Ramos (cell line): Measurements from ENCODE around the gene ETFBKMT.
"Not testable (repeated sequence)": the region's sequence is repeated elsewhere in the genome, so short reads cannot be mapped to it uniquely, and the experiment has no call there.

ENCODE experiments used
- in situ Hi-C: fragments of 300-500 bp; cut with MboI; formaldehyde crosslinking; loops from one replicate; pipeline ENCODE4 v1.14.3; 2022; ENCODE audit warnings: low sequenced_read_pairs; ENCODE audit not compliant: unreplicated experiment

ETFBKMT gene

DNA sequence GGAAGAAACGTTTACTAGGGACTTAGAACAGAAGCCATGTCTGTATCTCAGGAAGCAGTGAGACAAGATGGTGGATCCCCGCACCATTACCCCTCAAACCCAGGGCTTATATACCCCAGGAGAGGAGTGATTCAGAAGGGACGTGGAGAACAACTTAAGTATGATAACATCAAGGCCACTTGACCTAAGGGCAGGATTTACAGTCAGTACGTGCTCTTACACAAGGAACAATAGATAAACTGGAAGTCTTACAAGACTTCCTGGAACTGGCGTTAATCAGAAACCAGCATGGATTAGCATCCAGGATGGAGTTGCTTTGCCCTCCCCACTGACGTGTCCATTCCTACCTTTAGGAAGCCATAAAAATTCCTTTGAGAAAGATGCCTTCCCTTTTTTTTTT lies 8.6 kb upstream of the ETFBKMT start:
- in situ Hi-C loops: loop anchor here (10.0 to 25.0 kb wide), 2 partner anchors 664 to 1011 kb away; no protein-coding TSS in a partner anchor

DNA sequence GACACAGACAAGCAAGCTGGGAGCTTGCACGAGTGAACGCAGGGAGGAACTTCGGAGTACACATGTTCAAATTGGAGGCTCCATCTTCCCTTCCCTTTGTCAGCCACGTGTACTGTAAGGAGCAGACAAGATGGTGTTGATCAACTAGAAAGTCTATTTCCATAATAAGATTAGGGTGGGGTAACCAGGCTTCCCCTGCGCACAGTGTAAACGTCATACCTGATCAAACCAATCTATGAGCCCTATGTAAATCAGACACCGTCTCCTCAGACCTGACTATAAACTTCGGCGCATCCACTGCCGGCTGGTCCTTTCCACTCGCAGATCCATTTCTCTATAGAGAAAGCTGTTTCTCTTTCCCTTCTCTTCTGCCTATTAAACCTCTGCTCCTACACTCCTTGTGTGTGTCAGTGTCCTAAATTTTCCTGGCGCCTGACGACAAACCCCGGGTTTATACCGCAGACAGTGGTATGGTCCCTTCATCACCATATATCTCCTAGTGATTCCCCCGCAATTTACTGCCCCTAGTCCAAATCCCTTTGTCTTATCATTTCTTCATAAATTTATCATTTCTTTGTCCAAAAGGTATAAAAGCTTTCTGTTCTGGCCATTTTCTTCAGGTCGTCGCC lies 7.5 kb upstream of the ETFBKMT start:
- in situ Hi-C loops: loop anchor here (10.0 to 25.0 kb wide), 2 partner anchors 663 to 1010 kb away; no protein-coding TSS in a partner anchor

DNA sequence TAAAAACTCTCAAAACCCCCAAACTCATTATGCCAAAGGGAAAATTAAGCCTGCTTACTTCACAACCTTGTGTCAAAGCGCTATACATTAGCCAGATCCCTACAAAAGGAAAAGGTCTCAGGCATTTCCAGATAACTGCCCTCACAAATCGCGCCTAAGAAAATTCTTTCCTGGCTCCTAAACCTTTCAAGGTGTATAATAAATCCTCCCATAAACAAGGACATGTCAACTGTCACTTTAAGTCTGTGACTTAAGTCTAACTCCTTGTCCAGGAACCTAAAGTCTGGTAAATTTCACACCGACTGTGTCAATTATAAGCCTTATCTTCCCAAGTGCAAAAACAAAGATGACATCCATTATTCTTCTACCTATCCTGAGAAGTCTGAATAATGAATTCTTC lies 4.3 kb upstream of the ETFBKMT start:
- in situ Hi-C loops: loop anchor here (10.0 to 25.0 kb wide), 2 partner anchors 660 to 1007 kb away; no protein-coding TSS in a partner anchor

DNA sequence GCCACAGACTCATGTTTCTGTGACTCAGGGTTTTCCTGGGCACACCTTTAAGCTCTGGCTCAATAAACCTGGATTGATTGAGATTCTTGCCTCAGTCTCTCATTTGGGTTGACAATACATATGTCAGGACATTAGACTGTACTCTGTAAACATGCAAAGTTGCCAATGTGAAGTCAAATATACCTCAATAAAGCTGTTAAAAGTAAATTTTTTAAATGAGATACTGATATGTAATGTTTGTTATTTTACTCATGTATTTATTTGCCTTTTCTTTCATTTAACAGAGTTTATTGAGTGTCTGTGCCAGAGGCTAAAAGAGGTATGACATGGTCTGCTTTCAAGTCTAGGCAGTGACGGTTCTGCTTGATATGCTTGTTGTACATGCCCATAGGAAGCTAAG lies 3.7 kb upstream of the ETFBKMT start:
- in situ Hi-C loops: loop anchor here (10.0 to 25.0 kb wide), 2 partner anchors 659 to 1007 kb away; no protein-coding TSS in a partner anchor

DNA sequence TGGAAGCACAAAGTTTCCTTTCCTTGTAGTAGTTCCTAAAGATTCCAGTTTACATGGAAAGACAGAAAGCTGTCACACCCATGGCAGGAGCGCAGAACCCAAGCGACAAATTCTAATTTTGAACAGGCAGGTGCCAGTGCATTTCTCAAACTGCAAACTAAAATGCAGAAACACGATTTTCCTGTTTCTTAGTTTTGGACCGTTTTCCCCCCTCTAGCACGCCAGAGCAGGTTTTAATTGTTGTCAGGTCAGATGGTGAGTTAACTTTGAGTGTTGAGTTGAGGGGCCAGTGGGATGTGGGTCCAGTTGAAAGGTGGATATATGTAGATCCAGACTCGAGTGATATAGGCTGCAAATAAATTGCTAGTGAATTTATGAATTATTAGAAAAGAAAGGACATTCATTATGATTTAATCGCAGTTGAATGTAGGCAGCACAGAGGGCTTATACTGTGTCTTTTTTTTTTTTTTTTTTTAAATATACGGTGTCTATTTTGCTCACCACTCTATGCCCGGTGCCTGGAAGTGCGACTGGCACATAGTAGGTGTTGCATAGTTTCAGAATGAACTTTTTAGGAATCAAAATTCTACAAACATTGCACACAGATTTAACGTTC lies 909 bp upstream of the ETFBKMT start:
- in situ Hi-C loops: loop anchor here (10.0 to 25.0 kb wide), 2 partner anchors 656 to 1004 kb away; no protein-coding TSS in a partner anchor

DNA sequence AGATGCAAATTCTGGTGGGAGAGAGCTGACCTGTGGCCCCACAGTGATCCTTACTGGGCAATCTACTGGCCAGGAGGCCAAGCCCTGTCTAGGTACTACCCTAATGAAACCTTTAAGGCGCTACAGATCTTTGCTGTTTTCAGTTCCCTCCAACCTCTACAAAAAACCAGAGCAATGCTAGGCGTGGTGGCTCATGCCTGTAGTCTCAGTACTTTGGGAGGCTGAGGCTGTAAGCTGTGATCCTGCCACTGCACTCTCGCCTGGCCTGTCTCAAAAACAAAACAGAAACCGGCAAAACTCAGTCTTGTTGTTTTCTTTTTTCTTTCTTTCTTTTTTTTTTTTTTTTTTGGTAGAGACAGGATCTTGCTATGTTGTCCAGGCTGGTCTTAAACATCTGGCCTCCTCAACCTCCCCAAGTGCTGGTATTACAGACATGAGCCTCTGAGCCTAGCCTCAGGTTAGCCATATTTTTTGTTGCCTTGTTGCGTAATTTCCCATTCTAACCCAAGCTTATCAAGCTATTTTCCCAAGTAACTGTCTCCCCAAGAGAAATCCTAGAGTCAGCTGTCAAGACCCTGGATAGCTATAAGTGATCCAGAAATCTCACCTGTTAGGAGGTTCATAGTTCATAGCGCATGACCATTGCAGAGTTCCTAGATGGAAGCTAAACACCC lies 2.8 kb downstream of the ETFBKMT start:
- in situ Hi-C loops: loop anchor here (25.0 kb wide), 1 partner anchor 1000 kb away; no protein-coding TSS in a partner anchor

DNA sequence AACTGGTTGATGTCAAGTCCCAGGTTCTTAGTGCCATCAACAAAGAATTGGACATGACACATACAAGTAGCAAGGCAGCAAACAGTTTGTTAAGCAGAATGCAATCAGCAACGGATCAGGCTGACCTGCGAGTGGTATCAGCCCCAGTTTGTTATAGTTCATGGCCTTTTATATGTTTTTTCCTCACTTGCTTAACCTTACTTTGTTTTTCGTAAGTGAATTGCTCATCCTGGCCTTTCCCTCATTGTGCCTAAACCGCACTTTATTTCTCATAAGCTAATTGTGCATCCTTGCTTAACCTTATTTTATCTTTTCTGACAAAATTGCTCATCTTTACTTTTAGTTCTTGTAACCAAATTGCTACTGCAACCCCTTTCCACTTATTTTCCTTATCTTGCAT lies 4.1 kb downstream of the ETFBKMT start:
- in situ Hi-C loops: loop anchor here (25.0 kb wide), 1 partner anchor 999 kb away; no protein-coding TSS in a partner anchor

DNA sequence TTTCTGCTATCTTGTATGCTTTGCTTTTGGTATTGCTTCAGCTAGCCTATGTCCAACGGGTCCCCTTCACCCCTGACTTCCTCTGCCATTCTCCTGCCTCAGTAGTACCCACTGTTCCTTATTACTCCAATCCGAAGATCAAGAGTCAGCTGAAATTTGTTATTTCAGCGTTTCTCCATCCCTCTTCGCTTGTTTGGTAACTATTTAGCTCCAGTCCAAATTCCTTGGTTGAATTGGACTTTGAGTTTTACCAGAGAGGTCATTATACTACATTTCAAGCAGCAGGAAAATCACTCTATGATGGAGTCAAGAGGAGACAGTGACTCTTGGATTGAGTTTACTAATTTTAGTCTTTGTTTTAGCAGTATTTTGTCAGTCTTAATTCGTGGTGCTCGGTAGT lies 4.5 kb downstream of the ETFBKMT start:
- in situ Hi-C loops: loop anchor here (25.0 kb wide), 1 partner anchor 998 kb away; no protein-coding TSS in a partner anchor

DNA sequence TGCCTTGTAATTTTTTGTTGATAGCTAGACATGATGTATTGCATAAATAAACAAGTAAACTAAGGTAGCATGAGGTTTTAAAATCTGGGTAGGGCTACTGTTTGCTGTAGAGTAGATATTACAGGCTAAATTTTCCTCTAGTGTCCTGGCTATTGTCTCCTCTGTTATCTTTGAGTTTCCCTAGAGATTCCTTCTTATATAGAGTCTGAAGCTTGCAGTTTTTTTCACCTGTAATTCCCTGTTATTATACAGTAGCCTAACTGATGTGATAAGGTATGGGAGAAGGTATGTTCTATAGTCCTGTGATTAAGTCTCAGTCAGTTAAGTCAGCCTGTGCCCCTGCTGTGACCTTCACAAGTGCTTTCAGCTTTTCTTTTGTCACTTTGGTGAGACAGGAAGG lies 9.5 kb downstream of the ETFBKMT start:
- in situ Hi-C loops: loop anchor here (25.0 kb wide), 1 partner anchor 993 kb away; no protein-coding TSS in a partner anchor

DNA sequence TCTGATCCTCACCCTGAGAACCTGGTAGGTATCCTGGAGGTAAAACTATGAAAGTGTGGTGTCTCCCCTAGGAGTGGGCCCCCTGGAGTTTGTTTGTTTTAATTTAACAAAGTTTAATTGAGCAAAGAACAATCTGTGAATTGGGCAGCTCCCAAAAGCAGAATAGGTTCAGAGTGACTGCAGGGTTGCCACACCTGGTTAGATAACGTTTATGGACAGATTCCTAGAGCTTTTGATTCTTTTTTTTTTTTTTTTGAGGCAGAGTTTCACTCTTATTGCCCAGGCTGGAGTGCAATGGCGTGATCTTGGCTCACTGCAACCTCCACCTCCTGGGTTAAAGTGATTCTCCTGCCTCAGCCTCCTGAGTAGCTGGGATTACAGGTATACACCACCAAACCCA lies 10.1 kb downstream of the ETFBKMT start:
- in situ Hi-C loops: loop anchor here (25.0 kb wide), 1 partner anchor 993 kb away; no protein-coding TSS in a partner anchor

DNA sequence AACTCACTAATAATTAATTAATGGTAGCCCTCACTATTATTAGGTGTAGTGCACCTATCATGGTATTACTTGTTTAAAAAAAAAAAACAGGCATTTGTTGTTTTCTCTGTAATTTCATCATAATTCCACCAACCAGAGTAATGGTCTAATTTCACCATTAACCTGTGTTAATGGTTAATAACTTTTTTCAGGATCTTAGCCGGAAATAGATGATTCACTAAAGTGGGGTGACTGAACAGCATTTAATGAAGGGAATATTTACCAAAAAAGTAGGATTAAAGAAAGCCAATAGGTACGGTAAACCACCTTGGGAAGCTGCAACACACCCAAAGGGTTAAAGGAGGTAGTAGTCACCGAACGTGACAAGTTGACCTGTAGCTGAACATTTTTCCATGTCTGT lies 13.0 kb downstream of the ETFBKMT start:
- in situ Hi-C loops: loop anchor here (25.0 kb wide), 1 partner anchor 990 kb away; no protein-coding TSS in a partner anchor

DNA sequence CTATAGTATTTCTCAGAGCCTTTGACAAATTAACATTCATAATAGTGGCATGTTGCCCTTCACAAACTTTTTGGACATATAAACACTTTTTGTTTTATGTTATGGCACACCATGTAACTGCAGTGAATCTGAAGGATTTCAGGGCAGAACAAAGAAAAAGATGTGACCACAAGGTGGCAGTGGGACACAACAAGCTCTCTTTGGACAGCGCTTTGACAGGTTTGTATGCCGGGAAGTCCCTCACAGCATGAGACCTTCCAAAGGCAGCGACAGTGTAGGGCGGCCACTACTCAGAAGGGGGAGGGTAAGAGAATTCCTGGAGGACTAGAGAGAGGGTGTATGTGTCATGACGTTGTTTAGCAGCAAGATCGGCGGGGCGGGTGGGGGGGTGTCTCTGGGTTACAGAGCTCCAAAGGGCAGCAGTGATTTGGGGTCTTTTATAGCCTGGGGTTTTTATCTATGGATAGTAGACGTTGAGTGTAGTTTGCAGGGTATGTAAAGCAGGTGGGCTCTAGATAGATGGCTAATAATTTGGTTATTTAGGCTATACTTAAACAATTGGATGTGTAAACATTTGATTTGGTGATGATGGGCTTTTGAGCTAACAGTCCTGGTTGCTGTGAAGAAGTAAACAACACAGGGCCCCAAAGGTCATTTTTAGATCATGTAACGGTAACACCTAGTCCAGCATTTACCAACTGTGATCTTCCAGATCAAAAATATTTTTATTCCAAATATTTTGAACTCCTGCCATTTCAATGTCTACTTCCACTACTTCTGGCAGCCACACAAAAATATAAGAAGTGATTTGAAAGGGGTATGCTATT lies 22.9 kb downstream of the ETFBKMT start:
- in situ Hi-C loops: loop anchor here (10.0 kb wide), 1 partner anchor 622 kb away; no protein-coding TSS in a partner anchor

DNA sequence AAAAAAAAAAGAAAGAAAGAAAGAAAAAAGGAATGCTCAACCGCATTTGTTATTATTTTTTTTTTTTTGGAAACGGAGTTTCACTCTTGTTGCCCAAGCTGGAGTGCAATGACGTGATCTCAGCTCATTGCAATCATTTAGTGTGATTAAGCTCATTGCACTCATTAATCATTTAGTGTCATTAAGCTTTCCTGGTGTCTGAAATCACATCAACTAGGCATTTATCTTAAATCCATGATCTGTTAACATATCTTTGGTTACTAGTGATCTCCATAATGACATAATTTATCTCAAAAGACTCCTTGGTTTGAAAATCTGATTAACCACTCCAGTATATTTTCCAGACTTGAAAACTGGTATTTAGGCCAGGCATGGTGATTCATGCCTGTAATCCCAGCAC lies 26.3 kb downstream of the ETFBKMT start:
- in situ Hi-C loops: loop anchor here (10.0 kb wide), 1 partner anchor 619 kb away; no protein-coding TSS in a partner anchor

DNA sequence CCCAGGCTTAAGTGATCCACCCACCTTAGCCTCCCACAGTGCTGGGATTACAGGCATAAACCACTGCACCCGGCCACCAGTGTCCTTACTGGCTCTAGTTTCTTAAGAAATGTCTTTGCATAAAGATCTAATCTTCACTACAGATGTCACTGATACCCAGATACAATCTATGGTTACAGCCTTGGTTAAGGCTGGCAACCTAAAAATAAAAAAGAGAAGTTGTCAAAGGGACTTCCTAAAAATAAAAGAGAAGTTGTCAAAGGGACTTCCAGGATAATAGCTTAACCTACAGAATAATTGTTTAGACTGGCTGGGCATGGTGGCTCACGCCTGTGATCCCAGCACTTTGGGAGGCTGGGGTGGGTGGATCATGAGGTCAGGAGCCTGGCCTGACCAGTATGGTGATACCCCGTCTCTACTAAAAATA lies 27.6 kb downstream of the ETFBKMT start:
- in situ Hi-C loops: loop anchor here (10.0 kb wide), 1 partner anchor 618 kb away; no protein-coding TSS in a partner anchor

DNA sequence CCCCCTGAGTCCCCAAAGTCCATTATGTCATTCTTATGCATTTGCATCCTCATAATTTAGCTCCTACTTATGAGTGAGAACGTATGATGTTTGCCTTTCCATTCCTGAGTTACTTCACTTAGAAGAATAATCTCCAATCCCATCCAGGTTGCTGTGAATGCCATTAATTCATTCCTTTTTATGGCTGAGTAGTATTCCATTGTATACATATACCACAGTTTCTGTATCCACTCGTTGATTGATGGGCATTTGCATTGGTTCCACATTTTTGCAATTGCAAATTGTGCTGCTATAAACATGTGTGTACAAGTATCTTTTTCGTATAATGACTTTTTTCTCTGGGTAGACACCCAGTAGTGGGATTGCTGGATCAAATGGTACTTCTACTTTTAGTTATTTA lies 30.4 kb downstream of the ETFBKMT start:
- in situ Hi-C loops: loop anchor here (10.0 kb wide), 1 partner anchor 615 kb away; no protein-coding TSS in a partner anchor

DNA sequence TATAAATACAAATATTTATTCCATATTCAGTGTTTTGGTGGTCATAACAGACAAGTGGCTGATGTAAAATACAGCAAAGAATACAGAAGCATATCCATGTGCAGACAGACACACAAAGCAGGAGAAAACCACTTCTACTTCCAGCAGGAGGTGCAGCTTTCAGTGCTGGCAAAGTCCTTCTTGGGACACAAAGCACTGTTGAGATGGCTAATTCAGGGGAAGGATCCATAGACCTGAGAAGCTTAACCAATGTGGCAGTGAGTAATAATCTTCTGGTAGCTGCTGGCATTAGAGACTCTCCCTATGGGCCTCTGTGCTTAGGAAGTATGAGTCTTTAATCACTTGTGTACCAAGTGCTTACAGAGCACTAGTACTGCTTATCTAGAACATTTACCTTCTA lies 42.6 kb downstream of the ETFBKMT start:
- in situ Hi-C loops: no loop called here

DNA sequence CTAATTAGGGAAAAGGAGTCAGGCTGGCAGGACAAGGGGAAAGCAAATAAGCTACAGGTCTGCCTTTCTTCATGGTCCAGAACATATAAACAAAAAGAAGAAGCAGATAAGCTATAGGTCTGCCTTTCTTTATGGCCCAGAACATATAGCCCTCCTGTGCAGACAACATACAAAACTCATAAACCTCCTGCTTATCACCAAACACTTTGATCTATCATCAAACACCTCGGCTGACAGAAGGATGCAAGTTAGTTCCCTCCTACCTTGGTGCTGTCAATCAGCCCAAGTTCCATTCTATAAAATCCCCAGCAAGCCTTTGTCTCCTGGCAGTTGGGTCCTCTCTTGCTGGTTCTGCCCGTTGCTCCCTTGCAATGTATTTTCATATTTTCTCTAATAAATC lies 46.1 kb downstream of the ETFBKMT start:
- in situ Hi-C loops: no loop called here

DNA sequence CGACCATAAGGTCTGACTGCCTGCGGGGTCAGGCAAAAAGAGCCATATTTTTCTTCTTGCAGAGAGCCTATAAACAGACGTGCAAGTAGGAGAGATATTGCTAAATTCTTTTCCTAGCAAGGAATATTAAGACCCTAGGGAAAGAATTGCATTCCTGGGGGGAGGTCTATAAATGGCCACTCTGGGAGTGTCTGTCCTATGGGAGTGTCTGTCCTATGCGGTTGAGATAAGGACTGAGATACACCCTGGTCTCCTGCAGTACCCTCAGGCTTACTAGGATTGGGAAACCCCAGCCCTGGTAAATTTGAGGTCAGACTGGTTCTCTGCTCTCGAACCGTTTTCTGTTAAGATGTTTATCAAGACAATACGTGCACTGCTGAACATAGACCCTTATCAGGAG lies 48.6 kb downstream of the ETFBKMT start:
- in situ Hi-C loops: not testable (repeated sequence)

DNA sequence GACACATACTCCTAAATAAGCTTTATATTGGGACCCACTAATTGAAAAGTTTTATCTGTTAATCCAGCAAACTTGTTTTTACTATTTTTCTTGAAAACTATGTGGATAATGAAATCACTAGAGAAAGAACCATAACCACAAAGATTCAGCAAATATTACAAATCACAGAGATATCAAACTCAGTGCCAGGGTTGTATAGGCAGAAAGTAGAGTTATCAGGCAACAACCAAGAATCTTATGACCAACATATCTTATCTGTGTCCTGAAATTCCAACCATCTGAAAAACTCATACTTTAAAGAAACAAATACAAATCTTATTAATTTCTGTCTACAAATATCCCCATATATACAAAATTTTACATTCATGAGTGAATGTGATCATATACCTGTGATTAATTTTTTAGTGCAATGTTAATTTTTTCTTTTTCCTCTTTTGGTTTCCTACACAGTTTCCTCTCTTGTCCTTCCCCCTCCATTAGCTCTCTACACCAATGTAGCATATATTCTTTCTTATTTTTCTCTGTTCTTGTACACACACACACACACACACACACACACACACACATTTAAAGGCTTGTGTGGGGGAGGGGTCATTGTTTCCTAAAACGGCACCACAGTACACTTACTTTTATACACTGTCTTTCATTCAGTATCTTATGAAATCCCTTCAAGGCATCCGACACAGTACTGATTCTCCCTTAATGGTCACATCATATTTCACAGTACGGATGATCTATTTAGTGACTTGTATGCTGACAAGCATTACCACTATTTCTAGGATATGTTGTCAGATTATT lies 50.7 kb downstream of the ETFBKMT start:
- in situ Hi-C loops: no loop called here
